Neural cell (in vitro differentiated cells): ENCODE measurements around the gene EFEMP2. TPM values are rescaled to one million over a fixed set of nuclear protein-coding genes. Genes with fewer than 3 reads are reported as not detected.

Experiments used
- H2AFZ ChIP-seq: fragments of 200-600, 300-800 bp; sonication (generic), shearing (Covaris generic); 2 replicates; pipeline ENCODE4 v1.6.0; 2014; ENCODE audit warnings: low read depth, mild to moderate bottlenecking, antibody characterized with exemption, low read length, moderate library complexity
- H3F3A ChIP-seq: fragments of 200-600 bp; shearing (Covaris generic); 2 replicates; pipeline ENCODE4 v1.6.1; 2016; ENCODE audit warnings: mild to moderate bottlenecking, moderate library complexity, mixed read lengths, antibody characterized with exemption, low read length; ENCODE audit not compliant: insufficient read depth, poor library complexity, severe bottlenecking
- H3K27ac ChIP-seq: fragments of 200-600, 300-800 bp; sonication (generic), shearing (Covaris generic); 2 replicates; pipeline ENCODE4 v1.5.1; 2014; ENCODE audit warnings: mild to moderate bottlenecking, low read length, moderate library complexity
- H3K27me3 ChIP-seq: fragments of 300-800, 200-600 bp; sonication (generic), shearing (Covaris generic); 2 replicates; pipeline ENCODE4 v1.6.0; 2014; ENCODE audit warnings: mild to moderate bottlenecking, low read depth, low read length, moderate library complexity; ENCODE audit not compliant: insufficient read depth
- H3K36me3 ChIP-seq: fragments of 300-800, 200-600 bp; sonication (generic), shearing (Covaris generic); 2 replicates; pipeline ENCODE4 v1.5.1; 2014; ENCODE audit warnings: mild to moderate bottlenecking, antibody characterized with exemption, low read length, moderate library complexity; ENCODE audit not compliant: insufficient read depth
- H3K4me2 ChIP-seq: fragments of 300-800, 200-600 bp; sonication (generic), shearing (Covaris generic); 2 replicates; pipeline ENCODE4 v1.6.0; 2014; ENCODE audit warnings: mild to moderate bottlenecking, low read length
- H3K4me3 ChIP-seq: fragments of 300-800, 200-600 bp; sonication (generic), shearing (Covaris generic); 2 replicates; pipeline ENCODE4 v1.5.1; 2014; ENCODE audit warnings: mild to moderate bottlenecking, low read length, moderate library complexity
- H3K79me2 ChIP-seq: fragments of 200-600 bp; shearing (Covaris generic); replicated peaks from 2 replicates; pipeline ENCODE4 v1.6.0; 2014; ENCODE audit warnings: mild to moderate bottlenecking, low read length, moderate library complexity; ENCODE audit not compliant: insufficient read depth
- H3K9ac ChIP-seq: fragments of 300-800, 200-600 bp; sonication (generic), shearing (Covaris generic); 2 replicates; pipeline ENCODE4 v1.6.1; 2016; ENCODE audit warnings: mild to moderate bottlenecking, low read length, mixed read lengths
- H3K9me2 ChIP-seq: fragments of 200-600 bp; shearing (Covaris generic); 2 replicates; pipeline ENCODE4 v1.6.1; 2016; ENCODE audit warnings: mild to moderate bottlenecking, low read length, mixed read lengths; ENCODE audit not compliant: insufficient read depth
- H3K9me3 ChIP-seq: fragments of 200-600, 300-800 bp; sonication (generic), shearing (Covaris generic); 2 replicates; pipeline ENCODE4 v1.6.1; 2016; ENCODE audit warnings: mild to moderate bottlenecking, mixed run types, low read length, moderate library complexity, mixed read lengths
- H4K20me1 ChIP-seq: fragments of 200-600 bp; shearing (Covaris generic); 2 replicates; pipeline ENCODE4 v1.6.1; 2016; ENCODE audit warnings: mild to moderate bottlenecking, mixed run types; ENCODE audit not compliant: insufficient read depth
- EP300 ChIP-seq: fragments of 450-650 bp; conservative IDR thresholded peaks from 2 replicates; pipeline ENCODE4 v1.6.1; 2014; ENCODE audit warnings: antibody characterized with exemption, mild to moderate bottlenecking, moderate library complexity; ENCODE audit not compliant: poor library complexity, severe bottlenecking
- EZH2 ChIP-seq: fragments of 200-600, 300-800 bp; shearing (Covaris generic), sonication (generic); IDR thresholded peaks from 2 replicates; pipeline ENCODE4 v1.6.1; 2014; ENCODE audit warnings: antibody characterized with exemption, low read length, borderline replicate concordance, mild to moderate bottlenecking; ENCODE audit not compliant: insufficient read depth, poor library complexity, severe bottlenecking
- MXI1 ChIP-seq: fragments of 450-650 bp; conservative IDR thresholded peaks from 2 replicates; pipeline ENCODE4 v1.6.1; 2014; ENCODE audit warnings: antibody characterized with exemption, mild to moderate bottlenecking; ENCODE audit not compliant: poor library complexity, severe bottlenecking
- POLR2AphosphoS5 ChIP-seq: IDR thresholded peaks from 2 replicates; pipeline ENCODE4 v1.6.1; 2012
- RAD21 ChIP-seq: fragments of 450-650 bp; conservative IDR thresholded peaks from 2 replicates; pipeline ENCODE4 v1.6.1; 2014; ENCODE audit warnings: antibody characterized with exemption, mild to moderate bottlenecking, moderate library complexity
- REST ChIP-seq: IDR thresholded peaks from 2 replicates; pipeline ENCODE4 v1.6.1; 2012; ENCODE audit warnings: borderline replicate concordance
- SMC3 ChIP-seq: fragments of 450-650 bp; conservative IDR thresholded peaks from 2 replicates; pipeline ENCODE4 v1.6.1; 2014; ENCODE audit warnings: antibody characterized with exemption, mild to moderate bottlenecking, moderate library complexity; ENCODE audit not compliant: poor library complexity
- polyA plus RNA-seq: library from polyadenylated mRNA; depleted of rRNA; stranded (reverse); fragments of >200 nt; gene quantifications from 2 replicates; pipeline ENCODE4 v1.2.3, GENCODE V29; 2014
- TF ChIP-seq, protein P1 (sequence below): fragments of 450-650 bp; IDR thresholded peaks from 2 replicates; pipeline ENCODE4 v1.5.1; 2014; ENCODE audit warnings: antibody characterized with exemption, mild to moderate bottlenecking, moderate library complexity; ENCODE audit not compliant: poor library complexity, severe bottlenecking

EFEMP2 gene
- polyA plus RNA-seq, 1 donor from 2014 or later = 0.67 TPM

DNA sequence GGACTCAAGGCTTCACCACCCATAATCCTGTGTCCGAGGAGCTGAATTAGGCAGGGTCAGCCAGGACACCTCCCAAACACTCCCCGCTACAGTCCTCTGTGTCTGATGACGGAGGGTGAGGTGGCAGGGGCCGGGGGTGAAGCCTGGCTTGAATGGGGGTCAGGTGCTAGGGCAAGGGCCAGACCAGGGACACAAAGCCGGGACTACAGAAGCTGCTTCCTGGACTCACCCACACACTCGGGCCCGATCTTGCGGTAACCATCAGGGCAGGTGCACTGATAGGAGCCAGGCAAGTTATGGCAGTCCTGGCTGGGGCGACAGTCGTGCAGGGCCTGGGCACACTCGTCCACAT lies 2.3 kb downstream of the EFEMP2 start:
- no peaks in the 10 kb centered on the region for H3K79me2 ChIP-seq
- no peaks in the 10 kb centered on the region for H3K36me3 ChIP-seq
- H3K4me2 ChIP-seq = no peak overlapping the region
- H3K9me3 ChIP-seq = no peaks in the 10 kb centered on the region
- H3K9me2 ChIP-seq = no peaks in the 10 kb centered on the region
- no peaks in the 10 kb centered on the region for H4K20me1 ChIP-seq
- peaks cover 11% of the 10 kb centered on the region for H3K27me3 ChIP-seq
- no peak overlapping the region for H2AFZ ChIP-seq
- H3K9ac ChIP-seq = no peak overlapping the region
- no peaks in the 10 kb centered on the region for H3F3A ChIP-seq
- peak; percentile 11 for TF ChIP-seq POLR2AphosphoS5
- no peak for TF ChIP-seq REST
- TF ChIP-seq SMC3 = no peak
- H3K27ac ChIP-seq = no peak overlapping the region
- no peak overlapping the region for H3K4me3 ChIP-seq

- Histone ChIP-seq H3K4me2 (no peak overlapping the region), H2AFZ (no peak overlapping the region), H3K9ac (no peak overlapping the region), H3K79me2 (no peaks in the 10 kb centered on the region), H3K36me3 (no peaks in the 10 kb centered on the region), H3F3A (no peaks in the 10 kb centered on the region), H3K27ac (no peak overlapping the region), H3K27me3 (peaks cover 11% of the 10 kb centered on the region), H3K4me3 (no peak overlapping the region), H3K9me3 (no peaks in the 10 kb centered on the region), H3K9me2 (no peaks in the 10 kb centered on the region), H4K20me1 (no peaks in the 10 kb centered on the region)
- TF ChIP-seq EZH2 = no peak
- peak; percentile 18 for TF ChIP-seq POLR2AphosphoS5
These were observed 2.8 kb downstream of the EFEMP2 start for GRCh38 chr11:65869643-65870306.

DNA sequence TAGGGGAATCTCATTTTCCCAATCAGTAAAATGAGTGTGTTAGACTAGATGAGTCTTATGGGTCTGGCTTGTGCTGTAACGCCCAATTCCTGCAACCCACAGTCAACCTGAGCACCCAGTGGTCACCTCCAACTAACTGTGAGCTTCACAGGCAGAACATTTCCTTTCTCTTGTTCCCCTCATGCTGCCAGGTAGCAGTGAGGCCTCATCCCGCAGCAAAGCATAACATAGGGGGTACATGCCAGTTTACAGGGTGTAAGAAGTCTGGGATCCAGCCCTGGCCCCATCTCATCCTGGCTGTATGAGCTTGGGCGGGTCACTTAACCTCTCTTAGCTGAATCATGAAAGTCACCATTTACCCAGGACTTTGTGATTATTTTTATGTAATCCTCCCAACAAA lies 3.7 kb downstream of the EFEMP2 start:
- H3K9ac ChIP-seq = no peak overlapping the region
- no peak overlapping the region for H2AFZ ChIP-seq
- H3K4me3 ChIP-seq = no peak overlapping the region
- H4K20me1 ChIP-seq = no peaks in the 10 kb centered on the region
- no peaks in the 10 kb centered on the region for H3K9me3 ChIP-seq
- no peaks in the 10 kb centered on the region for H3K36me3 ChIP-seq
- H3F3A ChIP-seq = no peaks in the 10 kb centered on the region
- no peak overlapping the region for H3K4me2 ChIP-seq
- H3K27ac ChIP-seq = no peak overlapping the region
- H3K79me2 ChIP-seq = no peaks in the 10 kb centered on the region
- peaks cover 11% of the 10 kb centered on the region for H3K27me3 ChIP-seq
- TF ChIP-seq EP300 (no peak), RAD21 (no peak), POLR2AphosphoS5 (peak; percentile 19), EZH2 (no peak), SMC3 (no peak), MXI1 (no peak), REST (no peak)
- TF ChIP-seq, protein P1, sequence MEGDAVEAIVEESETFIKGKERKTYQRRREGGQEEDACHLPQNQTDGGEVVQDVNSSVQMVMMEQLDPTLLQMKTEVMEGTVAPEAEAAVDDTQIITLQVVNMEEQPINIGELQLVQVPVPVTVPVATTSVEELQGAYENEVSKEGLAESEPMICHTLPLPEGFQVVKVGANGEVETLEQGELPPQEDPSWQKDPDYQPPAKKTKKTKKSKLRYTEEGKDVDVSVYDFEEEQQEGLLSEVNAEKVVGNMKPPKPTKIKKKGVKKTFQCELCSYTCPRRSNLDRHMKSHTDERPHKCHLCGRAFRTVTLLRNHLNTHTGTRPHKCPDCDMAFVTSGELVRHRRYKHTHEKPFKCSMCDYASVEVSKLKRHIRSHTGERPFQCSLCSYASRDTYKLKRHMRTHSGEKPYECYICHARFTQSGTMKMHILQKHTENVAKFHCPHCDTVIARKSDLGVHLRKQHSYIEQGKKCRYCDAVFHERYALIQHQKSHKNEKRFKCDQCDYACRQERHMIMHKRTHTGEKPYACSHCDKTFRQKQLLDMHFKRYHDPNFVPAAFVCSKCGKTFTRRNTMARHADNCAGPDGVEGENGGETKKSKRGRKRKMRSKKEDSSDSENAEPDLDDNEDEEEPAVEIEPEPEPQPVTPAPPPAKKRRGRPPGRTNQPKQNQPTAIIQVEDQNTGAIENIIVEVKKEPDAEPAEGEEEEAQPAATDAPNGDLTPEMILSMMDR = no peak
- H3K9me2 ChIP-seq = no peaks in the 10 kb centered on the region
